Measurements from ENCODE around the gene GATA1.

DNA sequence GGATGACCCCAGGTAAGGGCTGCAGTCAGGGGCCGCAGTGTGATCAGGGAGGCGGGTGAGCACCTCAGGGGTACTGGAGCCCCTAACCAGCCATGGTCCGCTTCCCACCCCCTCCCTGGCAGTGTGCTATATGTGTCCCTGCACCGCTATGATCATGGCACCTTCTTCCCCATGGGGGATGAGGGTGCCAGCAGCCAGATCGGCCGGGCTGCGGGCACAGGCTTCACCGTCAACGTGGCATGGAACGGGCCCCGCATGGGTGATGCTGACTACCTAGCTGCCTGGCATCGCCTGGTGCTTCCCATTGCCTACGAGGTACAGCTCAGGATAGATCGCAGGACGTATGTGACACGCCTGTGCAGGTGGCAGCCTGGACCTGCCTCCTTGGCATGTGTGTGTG, 31.7 kb downstream of the GATA1 start:
- no peak for TF ChIP-seq ZNF274 (IDR thresholded peaks at IDR 0.05; ENCODE audit: insufficient read depth, insufficient read length)
- no peak for TF ChIP-seq CBX3 (IDR thresholded peaks at IDR 0.05; ENCODE audit: borderline replicate concordance, low read depth)

All from GM12878 (cell line).